HG02981 (cell line): ENCODE results near the gene WDR13.
A peak's percentile ranks its signal among the peaks of the same experiment; 100 is the strongest.

Experiments used
- ATAC-seq: cut with Tn5 transposase; IDR thresholded peaks from one replicate; pipeline ENCODE4 v1.9.1; 2021; ENCODE audit warnings: mild to moderate bottlenecking, moderate library complexity; ENCODE audit not compliant: unreplicated experiment

WDR13 gene

GRCh38 chrX:48592971-48593370 lies 4.3 kb upstream of the WDR13 start:
- ATAC-seq, result no peak

- no peak for ATAC-seq
Observed at GRCh38 chrX:48595929-48596328, 1.4 kb upstream of the WDR13 start.

- no peak for ATAC-seq
Observed at GRCh38 chrX:48598614-48599013, 1.3 kb downstream of the WDR13 start.

- no peak for ATAC-seq
Observed at GRCh38 chrX:48599341-48599740, 2.0 kb downstream of the WDR13 start.

GRCh38 chrX:48600226-48600625 lies 2.9 kb downstream of the WDR13 start:
- no peak for ATAC-seq

GRCh38 chrX:48601741-48602394 lies 4.6 kb downstream of the WDR13 start:
- no peak for ATAC-seq

GRCh38 chrX:48604701-48605100 lies 7.4 kb downstream of the WDR13 start:
- ATAC-seq, result no peak

- ATAC-seq, result no peak
Observed at GRCh38 chrX:48606091-48606490, 8.8 kb downstream of the WDR13 start.

- no peak for ATAC-seq
Observed at GRCh38 chrX:48611703-48612102, 14.4 kb downstream of the WDR13 start.

- no peak for ATAC-seq
Observed at GRCh38 chrX:48613502-48614160, 16.3 kb downstream of the WDR13 start.

GRCh38 chrX:48616576-48616975 lies 19.3 kb downstream of the WDR13 start:
- ATAC-seq, result no peak

- ATAC-seq, result no peak
Observed at GRCh38 chrX:48617542-48618340, 20.4 kb downstream of the WDR13 start.

GRCh38 chrX:48626401-48627298 lies 29.4 kb downstream of the WDR13 start:
- no peak for ATAC-seq

GRCh38 chrX:48631376-48632090 lies 34.2 kb downstream of the WDR13 start:
- ATAC-seq, result peak; percentile 91

GRCh38 chrX:48632207-48632606 lies 34.9 kb downstream of the WDR13 start:
- no peak for ATAC-seq

GRCh38 chrX:48636301-48636700 lies 39.0 kb downstream of the WDR13 start:
- ATAC-seq, result no peak

- ATAC-seq, result no peak
Observed at GRCh38 chrX:48636776-48637175, 39.5 kb downstream of the WDR13 start.

- no peak for ATAC-seq
Observed at GRCh38 chrX:48645669-48646068, 48.4 kb downstream of the WDR13 start.

GRCh38 chrX:48648336-48648751 lies 51.1 kb downstream of the WDR13 start:
- ATAC-seq, result no peak

- no peak for ATAC-seq
Observed at GRCh38 chrX:48649102-48649501, 51.8 kb downstream of the WDR13 start.
